ENCODE results near the gene PLA1A. TPM values are rescaled to one million over a fixed set of nuclear protein-coding genes. Genes with fewer than 3 reads are reported as not detected.

Gene PLA1A
- total and polyA plus RNA-seq, 5 donors, result 4.3 to 7.5 (median 4.9) TPM

- intact Hi-C loops (cut with DNase I), result no loop called here
- no peak for DNase-seq
- Histone ChIP-seq H3K27me3 (ENCODE audit: control insufficient read depth, insufficient read depth) (no peaks in the 10 kb centered on the region), H3K4me1 (ENCODE audit: control insufficient read depth, insufficient read depth, low read length) (peaks cover 21% of the 10 kb centered on the region), H3K4me3 (ENCODE audit: low read length) (no peak overlapping the region), H3K9me3 (ENCODE audit: control insufficient read depth, low read length) (no peaks in the 10 kb centered on the region), H3K27ac (ENCODE audit: low read length) (peak overlapping the region; percentile 73)
- 91% methylated on average over 2 of the region's 2 CpGs for WGBS
- no peak for ATAC-seq
Measured at GRCh38 chr3:119639494-119640350, 42.0 kb downstream of the PLA1A start.

GRCh38 chr3:119641416-119641815, 43.7 kb downstream of the PLA1A start:
- Histone ChIP-seq H3K4me1 (ENCODE audit: control insufficient read depth, insufficient read depth, low read length) (peaks cover 15% of the 10 kb centered on the region), H3K27ac (ENCODE audit: low read length) (no peak overlapping the region), H3K4me3 (ENCODE audit: low read length) (no peak overlapping the region), H3K27me3 (ENCODE audit: control insufficient read depth, insufficient read depth) (no peaks in the 10 kb centered on the region), H3K9me3 (ENCODE audit: control insufficient read depth, low read length) (no peaks in the 10 kb centered on the region)
- DNase-seq, result no peak
- 96% methylated on average over 2 of the region's 2 CpGs for WGBS
- no peak for ATAC-seq
- intact Hi-C loops (cut with DNase I), result no loop called here

- DNase-seq (no peak), ATAC-seq (no peak)
- intact Hi-C loops (cut with DNase I), result no loop called here
- Histone ChIP-seq H3K27ac (ENCODE audit: low read length) (peak overlapping the region; percentile 70), H3K4me3 (ENCODE audit: low read length) (no peak overlapping the region), H3K4me1 (ENCODE audit: control insufficient read depth, insufficient read depth, low read length) (peaks cover 10% of the 10 kb centered on the region), H3K27me3 (ENCODE audit: control insufficient read depth, insufficient read depth) (no peaks in the 10 kb centered on the region), H3K9me3 (ENCODE audit: control insufficient read depth, low read length) (no peaks in the 10 kb centered on the region)
- 51% methylated on average over 5 of the region's 5 CpGs for WGBS
Measured at GRCh38 chr3:119642746-119643473, 45.2 kb downstream of the PLA1A start.

- H3K27me3 ChIP-seq (ENCODE audit: control insufficient read depth, insufficient read depth), result no peaks in the 10 kb centered on the region
- peaks cover 15% of the 10 kb centered on the region for H3K4me1 ChIP-seq (ENCODE audit: control insufficient read depth, insufficient read depth, low read length)
- no peak overlapping the region for H3K4me3 ChIP-seq (ENCODE audit: low read length)
- no peak for DNase-seq
- WGBS, result 80% methylated on average over 2 of the region's 2 CpGs
- ATAC-seq, result no peak
- no peaks in the 10 kb centered on the region for H3K9me3 ChIP-seq (ENCODE audit: control insufficient read depth, low read length)
- peak overlapping the region; percentile 77 for H3K27ac ChIP-seq (ENCODE audit: low read length)
- intact Hi-C loops (cut with DNase I), result no loop called here
Measured at GRCh38 chr3:119643528-119643927, 45.8 kb downstream of the PLA1A start.

- no peak for DNase-seq
- Histone ChIP-seq H3K27ac (ENCODE audit: low read length) (no peak overlapping the region), H3K9me3 (ENCODE audit: control insufficient read depth, low read length) (no peaks in the 10 kb centered on the region), H3K4me3 (ENCODE audit: low read length) (no peak overlapping the region), H3K4me1 (ENCODE audit: control insufficient read depth, insufficient read depth, low read length) (peaks cover 11% of the 10 kb centered on the region), H3K27me3 (ENCODE audit: control insufficient read depth, insufficient read depth) (no peaks in the 10 kb centered on the region)
- no peak for ATAC-seq
- intact Hi-C loops (cut with DNase I), result no loop called here
- 72% methylated on average over 1 of the region's 1 CpG for WGBS
Measured at GRCh38 chr3:119644481-119644880, 46.8 kb downstream of the PLA1A start.

- H3K4me1 ChIP-seq (ENCODE audit: control insufficient read depth, insufficient read depth, low read length), result peaks cover 14% of the 10 kb centered on the region
- no peak for DNase-seq
- H3K27me3 ChIP-seq (ENCODE audit: control insufficient read depth, insufficient read depth), result no peaks in the 10 kb centered on the region
- intact Hi-C loops (cut with DNase I), result no loop called here
- H3K9me3 ChIP-seq (ENCODE audit: control insufficient read depth, low read length), result no peaks in the 10 kb centered on the region
- H3K27ac ChIP-seq (ENCODE audit: low read length), result peak overlapping the region; percentile 76
- no peak for ATAC-seq
- WGBS, result 85% methylated on average over 1 of the region's 1 CpG
- H3K4me3 ChIP-seq (ENCODE audit: low read length), result no peak overlapping the region
Measured at GRCh38 chr3:119645813-119646212, 48.1 kb downstream of the PLA1A start.

- intact Hi-C loops (cut with DNase I), result no loop called here
- H3K9me3 ChIP-seq (ENCODE audit: control insufficient read depth, low read length), result no peaks in the 10 kb centered on the region
- WGBS, result 48% methylated on average over 2 of the region's 2 CpGs
- H3K27me3 ChIP-seq (ENCODE audit: control insufficient read depth, insufficient read depth), result no peaks in the 10 kb centered on the region
- DNase-seq (peak in 1 of 3 donors; percentile 48), ATAC-seq (peak; percentile 71 to 89)
- no peak overlapping the region for H3K4me3 ChIP-seq (ENCODE audit: low read length)
- peaks cover 18% of the 10 kb centered on the region for H3K4me1 ChIP-seq (ENCODE audit: control insufficient read depth, insufficient read depth, low read length)
- H3K27ac ChIP-seq (ENCODE audit: low read length), result peak overlapping the region; percentile 87
Measured at GRCh38 chr3:119647171-119647570, 49.5 kb downstream of the PLA1A start.

- H3K27ac ChIP-seq (ENCODE audit: low read length), result peak overlapping the region; percentile 87
- peaks cover 24% of the 10 kb centered on the region for H3K4me1 ChIP-seq (ENCODE audit: control insufficient read depth, insufficient read depth, low read length)
- peak in 2 of 3 donors; percentile 35 to 60 for DNase-seq
Measured at GRCh38 chr3:119647843-119648575, 50.3 kb downstream of the PLA1A start.

GRCh38 chr3:119649761-119650160, 52.1 kb downstream of the PLA1A start:
- intact Hi-C loops (cut with DNase I), result no loop called here
- 23% methylated on average over 3 of the region's 3 CpGs for WGBS
- no peak overlapping the region for H3K4me3 ChIP-seq (ENCODE audit: low read length)
- no peaks in the 10 kb centered on the region for H3K9me3 ChIP-seq (ENCODE audit: control insufficient read depth, low read length)
- H3K27ac ChIP-seq (ENCODE audit: low read length), result no peak overlapping the region
- no peaks in the 10 kb centered on the region for H3K27me3 ChIP-seq (ENCODE audit: control insufficient read depth, insufficient read depth)
- ATAC-seq, result no peak
- peaks cover 22% of the 10 kb centered on the region for H3K4me1 ChIP-seq (ENCODE audit: control insufficient read depth, insufficient read depth, low read length)
- DNase-seq, result no peak

More at GRCh38 chr3:119647843-119648575, 50.3 kb downstream of the PLA1A start:
- intact Hi-C loops (cut with DNase I), result no loop called here
- WGBS, result 37% methylated on average over 12 of the region's 12 CpGs
- Histone ChIP-seq H3K4me3 (ENCODE audit: low read length) (no peak overlapping the region), H3K9me3 (ENCODE audit: control insufficient read depth, low read length) (no peaks in the 10 kb centered on the region), H3K27me3 (ENCODE audit: control insufficient read depth, insufficient read depth) (no peaks in the 10 kb centered on the region)
- ATAC-seq, result peak; percentile 3 to 9

- peak overlapping the region; percentile 86 for H3K27ac ChIP-seq (ENCODE audit: low read length)
- ATAC-seq, result peak; percentile 83 to 90
- intact Hi-C loops (cut with DNase I), result no loop called here
- H3K9me3 ChIP-seq (ENCODE audit: control insufficient read depth, low read length), result no peaks in the 10 kb centered on the region
- no peaks in the 10 kb centered on the region for H3K27me3 ChIP-seq (ENCODE audit: control insufficient read depth, insufficient read depth)
- H3K4me3 ChIP-seq (ENCODE audit: low read length), result no peak overlapping the region
- WGBS, result 39% methylated on average over 7 of the region's 7 CpGs
- peaks cover 20% of the 10 kb centered on the region for H3K4me1 ChIP-seq (ENCODE audit: control insufficient read depth, insufficient read depth, low read length)
- DNase-seq, result peak; percentile 61 to 72 (median 70)
Measured at GRCh38 chr3:119652306-119653033, 54.8 kb downstream of the PLA1A start.
